Measurements from ENCODE around the gene ADAM8.

DNA sequence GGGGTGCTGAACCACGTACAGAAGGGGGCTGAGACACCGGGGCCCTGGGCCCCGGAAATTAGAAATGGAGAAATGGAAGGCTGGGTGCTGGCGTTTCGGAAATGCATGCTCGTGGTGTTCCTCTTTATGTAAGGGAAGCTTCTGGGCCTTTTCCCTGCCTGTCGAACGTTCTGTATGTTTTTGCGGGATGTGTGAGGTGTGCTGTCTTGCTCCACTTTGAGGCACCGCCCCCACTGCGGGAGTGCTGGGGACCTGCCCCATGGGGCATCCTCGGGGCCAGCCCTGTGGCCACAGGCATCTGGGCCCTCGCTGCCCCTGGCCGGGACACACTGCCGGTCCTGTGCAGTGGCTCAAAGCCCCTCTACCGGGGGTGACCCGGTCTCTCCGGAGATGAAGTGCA, 40.7 kb downstream of the ADAM8 start:
- no peak for TF ChIP-seq SPI1 (IDR thresholded peaks at IDR 0.05; ENCODE audit: low read depth, low read length)
- no peak for TF ChIP-seq POLR2A (IDR thresholded peaks at IDR 0.05; ENCODE audit: low read depth, low read length)
- no peak for TF ChIP-seq TAF1 (IDR thresholded peaks at IDR 0.05; ENCODE audit: low read depth, low read length)
- TF ChIP-seq POLR2AphosphoS5 (IDR thresholded peaks at IDR 0.05; ENCODE audit: low read depth, low read length), result no peak
- TF ChIP-seq PAX5 (IDR thresholded peaks at IDR 0.05; ENCODE audit: insufficient read depth, low read length, severe bottlenecking), result no peak
- no peak for TF ChIP-seq POU2F2 (IDR thresholded peaks at IDR 0.05; ENCODE audit: low read depth, low read length)
